Stimulated activated CD8-positive, alpha-beta memory T cell treated with anti-CD3 and anti-CD28 coated beads, Interleukin-15, amount 100 ng/mL, for 24 hours (primary cell): ENCODE results near the gene FGR.
"Not testable (repeated sequence)": the region's sequence is repeated elsewhere in the genome, so short reads cannot be mapped to it uniquely, and the experiment has no call there.

ENCODE experiments used
- DNase-seq: peaks from one replicate; pipeline ENCODE4 v3.0.0-alpha.2; 2020; ENCODE audit warnings: low read depth

The FGR gene

DNA sequence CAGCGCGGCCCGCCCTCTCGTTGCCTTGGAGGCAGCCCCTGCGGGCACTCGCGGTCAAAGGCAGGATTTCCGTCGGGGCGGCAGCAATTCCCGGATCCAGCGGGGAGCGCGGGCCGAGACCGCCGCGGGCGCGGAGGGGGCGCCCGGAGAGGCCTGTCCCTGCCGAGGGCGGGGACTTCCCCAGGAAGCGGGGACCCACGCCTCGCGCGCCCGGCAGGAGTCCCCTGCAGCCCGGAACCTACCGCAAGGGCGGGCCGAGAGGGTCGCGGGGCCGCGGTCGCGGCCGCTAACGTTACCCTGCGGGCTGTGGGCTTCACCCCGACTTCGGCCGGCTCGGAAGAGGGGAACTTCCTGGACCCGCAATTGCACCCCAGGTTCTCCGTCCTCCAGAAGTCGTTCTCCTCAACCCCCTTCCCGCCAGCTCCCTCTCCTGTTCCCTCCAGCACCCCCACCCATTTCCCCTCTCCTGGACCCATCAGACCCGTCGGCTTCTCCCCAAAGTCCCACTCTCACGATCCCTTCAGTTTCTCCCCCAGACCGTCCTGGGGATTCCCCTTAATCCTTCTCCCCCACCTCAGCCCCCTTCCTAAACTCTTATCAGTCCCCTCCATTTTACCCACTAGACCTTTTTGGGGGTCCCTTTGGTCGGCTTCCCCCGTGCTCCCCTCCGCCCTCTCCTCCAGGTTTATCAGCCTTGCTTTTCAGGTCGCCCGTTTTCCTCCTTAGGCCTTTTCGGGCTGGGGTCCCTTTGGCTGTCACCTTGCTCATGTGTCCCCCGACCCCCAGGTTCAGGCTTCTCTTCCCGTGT is 604 bp downstream of the FGR start:
- no peak for DNase-seq

GRCh38 chr1:27633640-27634176 is 1.3 kb downstream of the FGR start:
- DNase-seq, result no peak

DNA sequence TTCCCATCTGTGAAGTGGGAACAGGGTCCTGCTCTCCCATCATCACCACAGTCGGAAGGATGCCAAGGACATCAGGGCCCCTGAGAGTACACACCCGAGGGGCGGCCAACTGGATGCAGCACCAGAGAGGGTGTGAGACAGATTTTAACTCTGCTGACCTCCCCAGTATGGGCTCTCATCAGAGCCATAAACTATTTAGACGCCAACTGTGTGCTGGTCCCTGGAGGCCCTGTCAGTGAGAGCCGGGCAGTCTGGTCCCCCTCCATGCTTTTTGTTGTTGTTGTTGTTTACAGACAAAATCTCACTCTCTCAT is 1.7 kb downstream of the FGR start:
- no peak for DNase-seq

GRCh38 chr1:27632387-27633297 is 2.3 kb downstream of the FGR start:
- no peak for DNase-seq

GRCh38 chr1:27630859-27631491 is 4.0 kb downstream of the FGR start:
- DNase-seq, result no peak

DNA sequence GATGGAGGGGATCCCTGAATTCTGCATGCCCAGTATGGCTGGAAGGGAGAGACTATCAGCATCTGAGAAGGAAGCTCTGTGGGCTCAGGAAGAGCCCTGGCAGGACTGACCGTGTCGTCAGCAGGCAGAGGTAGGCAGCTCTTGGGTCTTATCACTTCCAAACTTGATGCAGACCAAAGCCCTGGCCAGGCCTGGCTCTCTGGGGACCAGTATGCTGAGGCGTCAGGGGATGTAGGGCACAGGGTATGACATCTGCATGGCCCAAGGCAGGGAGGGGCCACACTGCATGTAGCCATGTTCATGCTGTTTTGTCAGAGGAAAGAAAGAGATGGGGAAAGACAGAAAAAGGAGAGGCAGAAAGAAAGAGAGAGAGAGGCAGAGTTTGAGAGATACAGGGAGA is 6.3 kb downstream of the FGR start:
- no peak for DNase-seq

DNA sequence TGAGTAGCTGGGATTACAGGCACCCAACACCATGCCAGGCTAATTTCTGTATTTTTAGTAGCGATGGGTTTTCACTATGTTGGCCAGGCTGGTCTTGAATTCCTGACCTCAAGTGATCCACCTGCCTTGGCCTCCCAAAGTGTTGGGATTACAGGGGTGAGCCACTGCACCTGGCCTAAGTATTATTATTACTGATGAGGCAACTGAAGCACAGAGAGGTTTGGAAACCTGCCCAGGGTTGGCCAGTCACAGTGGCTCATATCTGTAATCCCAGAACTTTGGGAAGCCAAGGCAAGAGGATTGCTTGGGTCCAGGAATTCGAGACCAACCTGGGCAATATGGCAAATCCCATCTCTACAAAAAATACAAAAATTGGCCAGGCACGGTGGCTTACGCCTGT is 7.3 kb downstream of the FGR start:
- DNase-seq, result not testable (repeated sequence)

DNA sequence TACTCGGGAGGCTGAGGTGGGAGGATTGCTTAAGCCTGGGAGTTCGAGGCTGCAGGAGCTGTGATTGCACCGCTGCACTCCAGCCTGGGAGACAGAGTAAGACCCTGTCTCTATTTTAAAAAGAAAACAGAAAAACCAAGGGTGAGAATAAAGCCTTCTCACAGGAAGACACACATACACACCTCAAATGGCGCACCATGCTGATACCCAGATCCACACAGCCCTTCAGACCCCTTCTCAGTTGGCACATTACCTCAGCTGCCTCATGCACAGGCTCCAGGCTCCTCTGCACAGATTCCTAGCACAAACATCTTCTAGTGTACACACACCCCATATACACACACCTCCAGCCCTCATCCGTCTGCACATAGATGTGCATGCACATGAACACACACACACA is 7.9 kb downstream of the FGR start:
- no peak for DNase-seq

DNA sequence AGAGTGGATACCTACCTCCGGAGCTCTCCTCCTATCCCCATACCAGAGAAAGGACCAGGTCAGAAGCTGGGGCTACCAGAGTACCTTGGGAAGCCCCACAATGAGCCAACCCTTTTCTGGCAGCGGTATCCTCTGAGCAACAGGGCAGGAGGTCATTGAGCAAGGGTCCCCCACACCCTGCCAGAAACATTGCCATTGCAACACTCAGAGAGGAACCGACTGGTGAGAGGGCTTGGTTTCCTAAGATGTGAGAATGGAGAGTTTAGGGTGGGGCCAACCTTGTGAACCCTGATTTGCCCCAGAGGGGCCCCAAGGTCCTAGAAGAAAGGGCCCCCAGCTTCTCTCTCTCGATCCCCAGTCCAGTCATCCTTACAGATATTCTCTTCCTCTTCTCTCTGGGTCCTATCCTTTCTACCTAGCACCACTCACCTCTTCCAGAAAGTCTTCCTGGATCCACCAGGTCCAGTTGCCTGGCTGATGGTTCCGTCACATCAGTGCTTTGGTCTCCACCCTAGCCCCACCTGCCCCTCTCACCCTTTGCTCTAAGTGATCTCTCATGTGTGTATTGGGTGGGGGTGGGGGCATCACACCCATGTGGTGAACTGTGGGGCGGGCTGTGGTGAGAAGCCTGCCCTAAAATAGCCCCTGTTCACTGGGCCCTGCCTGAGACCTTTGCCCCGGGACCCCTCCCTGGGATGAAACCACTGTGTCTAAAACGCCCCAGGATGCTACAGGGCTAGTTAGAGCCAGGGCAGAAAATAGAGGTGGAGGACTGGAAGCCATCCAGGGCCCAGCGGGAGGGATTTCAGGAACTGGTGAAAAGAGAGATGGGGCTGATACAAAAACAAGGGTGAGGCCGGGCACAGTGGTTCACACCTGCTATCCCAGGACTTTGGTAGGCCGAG is 8.7 kb downstream of the FGR start:
- DNase-seq, result no peak

DNA sequence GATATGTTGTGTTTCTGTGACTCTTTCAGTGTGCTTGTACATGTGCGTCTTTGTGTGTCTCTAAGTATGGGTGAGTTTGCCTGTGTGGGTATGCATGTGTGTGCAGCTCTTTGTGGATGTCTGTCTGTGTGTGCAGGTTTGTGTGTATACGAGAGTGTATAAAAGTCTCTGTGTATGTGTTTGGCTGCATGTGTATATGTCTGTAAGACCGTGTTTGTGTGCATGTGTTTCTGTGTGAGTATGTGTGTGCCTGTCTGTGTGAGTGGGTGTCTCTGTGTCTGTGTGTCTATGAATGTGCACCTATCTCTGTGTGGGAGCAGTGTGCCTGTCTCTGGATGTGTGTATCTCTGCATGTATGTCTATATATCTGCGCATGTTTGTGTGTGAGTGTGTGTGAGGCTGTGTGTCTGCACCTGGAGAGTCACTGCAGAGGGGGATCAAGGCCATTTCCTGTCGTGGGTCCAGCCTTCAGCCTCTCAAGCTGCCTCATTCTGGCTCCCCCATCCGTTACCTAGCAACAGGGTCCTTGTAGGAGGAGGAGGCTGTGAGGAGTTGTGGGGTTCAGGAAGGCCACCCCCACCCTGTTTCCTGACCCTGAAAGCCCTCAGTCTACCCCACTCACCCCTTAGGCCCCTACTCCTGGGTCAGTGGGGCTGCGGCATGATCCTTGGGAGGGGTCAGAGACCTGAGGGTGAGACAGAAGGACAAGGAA is 10.4 kb downstream of the FGR start:
- no peak for DNase-seq

- no peak for DNase-seq
Measured at GRCh38 chr1:27623327-27624212, 11.4 kb downstream of the FGR start.

DNA sequence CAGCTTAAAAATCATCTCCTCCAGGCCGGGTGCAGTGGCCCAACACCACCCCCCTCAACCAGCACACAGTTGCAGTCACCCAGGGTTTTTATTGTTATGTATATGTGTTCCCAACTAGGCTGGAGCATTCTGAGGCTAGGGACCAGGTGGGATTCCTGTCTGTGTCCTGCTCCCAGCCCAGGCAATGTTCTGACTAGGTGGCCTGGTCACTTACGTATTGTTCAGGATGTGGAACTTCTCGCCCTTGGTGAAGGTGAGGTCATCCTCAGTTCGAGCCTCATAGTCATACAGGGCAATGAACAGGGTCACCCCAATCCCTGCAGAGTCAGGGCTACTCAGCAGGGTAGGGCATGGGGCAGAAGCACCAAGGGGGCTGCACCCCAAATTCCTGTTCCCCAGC is 12.2 kb downstream of the FGR start:
- no peak for DNase-seq

GRCh38 chr1:27621051-27621920 is 13.7 kb downstream of the FGR start:
- no peak for DNase-seq

GRCh38 chr1:27619782-27620438 is 15.1 kb downstream of the FGR start:
- not testable (repeated sequence) for DNase-seq

DNA sequence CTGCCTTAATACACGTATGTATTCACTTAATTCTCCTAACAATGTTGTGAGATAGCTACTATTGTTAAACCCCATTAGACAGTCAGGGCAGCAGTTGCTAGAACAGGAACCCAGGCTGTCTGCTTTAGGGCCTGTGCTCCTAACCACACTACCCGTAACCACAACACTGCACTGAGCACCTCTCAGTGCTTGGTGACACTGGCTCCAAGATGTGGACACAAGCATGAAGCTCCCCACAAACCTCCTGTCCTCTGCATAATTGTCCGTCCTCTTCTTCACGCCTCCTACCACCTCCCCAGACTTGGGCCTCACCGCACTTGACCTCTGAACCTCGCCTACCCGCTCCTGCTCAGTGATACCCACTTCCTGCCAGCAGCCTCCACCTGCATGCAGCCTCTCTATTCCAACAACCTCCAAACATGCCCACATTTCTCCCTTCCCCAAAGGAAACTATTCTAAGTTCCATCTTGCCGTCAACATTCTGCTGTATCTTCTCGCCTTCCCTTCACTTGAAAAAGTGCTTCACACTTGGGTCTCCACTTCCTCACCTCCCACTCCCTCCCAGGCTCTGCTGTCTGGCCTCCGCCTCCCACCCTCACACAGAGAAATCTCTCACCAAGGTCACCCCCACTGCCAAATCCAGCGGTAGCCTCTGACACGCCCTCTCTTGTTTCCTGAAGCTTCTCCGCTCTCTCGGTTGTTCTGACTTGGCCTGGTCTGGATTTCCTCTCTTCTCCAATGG is 16.5 kb downstream of the FGR start:
- no peak for DNase-seq

- no peak for DNase-seq
Measured at GRCh38 chr1:27617420-27617819, 17.6 kb downstream of the FGR start.

GRCh38 chr1:27616441-27616840 is 18.5 kb downstream of the FGR start:
- no peak for DNase-seq
